Tibial artery (tissue), 4 donors: ENCODE measurements around the gene DENND5A.

Experiments
- DNase-seq, 2 donors: peaks; one replicate each; pipeline ENCODE4 v3.0.0-alpha.2; 2019
- H3K27ac ChIP-seq, 2 donors: fragments of 200-600 bp; sonication (generic) in 1 of 2; 1 replicate in 1 of 2; 2 replicates in 1 of 2; pipeline ENCODE4 v1.5.1; 2018 to 2019; ENCODE audit warnings: mild to moderate bottlenecking in 1 of 2
- H3K27me3 ChIP-seq, 2 donors: fragments of 200-600 bp; sonication (generic) in 1 of 2; one replicate each; pipeline versions ENCODE4 v1.5.1 to v1.6.0; 2016 to 2019
- H3K36me3 ChIP-seq, 3 donors: fragments of 200-600 bp; sonication (generic) in 2 of 3; one replicate each; pipeline ENCODE4 v1.5.1; 2016 to 2019; ENCODE audit warnings: mild to moderate bottlenecking in 2 of 3
- H3K4me1 ChIP-seq, 4 donors: fragments of 200-600 bp; sonication (generic) in 2 of 4; 1 replicate in 3 of 4; 2 replicates in 1 of 4; pipeline ENCODE4 v1.5.1; 2016 to 2019
- H3K4me3 ChIP-seq, 2 donors: fragments of 200-600 bp; sonication (generic) in 1 of 2; 1 replicate in 1 of 2; 2 replicates in 1 of 2; pipeline ENCODE4 v1.5.1; 2018 to 2019; ENCODE audit warnings: mild to moderate bottlenecking in 2 of 2
- H3K9me3 ChIP-seq, 3 donors: fragments of 200-600 bp; sonication (generic) in 1 of 3; one replicate each; pipeline ENCODE4 v1.5.1; 2016 to 2019
- CTCF ChIP-seq, 2 experiments: fragments of 200-600 bp in 1 of 2; fragments of 450-650 bp in 1 of 2; IDR thresholded peaks; one replicate each; pipeline ENCODE4 v1.5.1; 2017 to 2019; ENCODE audit warnings: antibody characterized with exemption in 2 of 2, mild to moderate bottlenecking in 1 of 2, moderate library complexity in 1 of 2
- intact Hi-C: fragments of 100-400 bp; cut with DNase I; formaldehyde crosslinking; loops from one replicate; pipeline ENCODE4 v1.15.0; 2023; ENCODE audit warnings: low total_unique reads

The DENND5A gene

GRCh38 chr11:9146477-9146876 lies 118.7 kb downstream of the DENND5A start:
- Histone ChIP-seq H3K27me3 (no peaks in the 10 kb centered on the region), H3K4me3 (no peak overlapping the region), H3K4me1 (no peaks in the 10 kb centered on the region), H3K9me3 (no peaks in the 10 kb centered on the region), H3K27ac (no peak overlapping the region), H3K36me3 (peaks cover 77 to 95% (median 93%) of the 10 kb centered on the region in 3 donors)
- no peak for DNase-seq
- TF ChIP-seq CTCF (IDR thresholded peaks at IDR 0.05) = no peak
- intact Hi-C loops = no loop called here

- H3K4me1 ChIP-seq = no peaks in the 10 kb centered on the region
- H3K9me3 ChIP-seq = no peaks in the 10 kb centered on the region
- no peak overlapping the region for H3K4me3 ChIP-seq
- no peak for DNase-seq
- TF ChIP-seq CTCF (IDR thresholded peaks at IDR 0.05) = no peak
- H3K27me3 ChIP-seq = no peaks in the 10 kb centered on the region
- peaks cover 77 to 98% (median 96%) of the 10 kb centered on the region in 3 donors for H3K36me3 ChIP-seq
- no peak overlapping the region for H3K27ac ChIP-seq
- intact Hi-C loops = no loop called here
Observed at GRCh38 chr11:9145283-9145682, 119.9 kb downstream of the DENND5A start.

- intact Hi-C loops = no loop called here
- TF ChIP-seq CTCF (IDR thresholded peaks at IDR 0.05) = no peak
- no peak for DNase-seq
- H3K27me3 ChIP-seq = no peaks in the 10 kb centered on the region
- peaks cover 0 to 3% (median under 1%) of the 10 kb centered on the region in 4 donors for H3K4me1 ChIP-seq
- peaks cover 77 to 97% (median 96%) of the 10 kb centered on the region in 3 donors for H3K36me3 ChIP-seq
- H3K27ac ChIP-seq = no peak overlapping the region
- no peak overlapping the region for H3K4me3 ChIP-seq
- no peaks in the 10 kb centered on the region for H3K9me3 ChIP-seq
Observed at GRCh38 chr11:9144828-9145227, 120.3 kb downstream of the DENND5A start.

- H3K27me3 ChIP-seq = no peaks in the 10 kb centered on the region
- TF ChIP-seq CTCF (IDR thresholded peaks at IDR 0.05) = no peak
- no peak for DNase-seq
- peaks cover 0 to 13% (median 6%) of the 10 kb centered on the region in 4 donors for H3K4me1 ChIP-seq
- intact Hi-C loops = no loop called here
- no peak overlapping the region for H3K27ac ChIP-seq
- H3K4me3 ChIP-seq = no peak overlapping the region
- H3K36me3 ChIP-seq = peaks cover 75 to 96% (median 95%) of the 10 kb centered on the region in 3 donors
- H3K9me3 ChIP-seq = no peaks in the 10 kb centered on the region
Observed at GRCh38 chr11:9143721-9144120, 121.4 kb downstream of the DENND5A start.

- Histone ChIP-seq H3K27me3 (no peaks in the 10 kb centered on the region), H3K36me3 (peaks cover 68 to 87% (median 86%) of the 10 kb centered on the region in 3 donors), H3K9me3 (no peaks in the 10 kb centered on the region), H3K27ac (no peak overlapping the region), H3K4me1 (peaks cover 0 to 23% (median 14%) of the 10 kb centered on the region in 4 donors), H3K4me3 (no peak overlapping the region)
- DNase-seq = no peak
- intact Hi-C loops = no loop called here
- no peak for TF ChIP-seq CTCF (IDR thresholded peaks at IDR 0.05)
Observed at GRCh38 chr11:9142732-9143131, 122.4 kb downstream of the DENND5A start.

GRCh38 chr11:9141186-9141585 lies 124.0 kb downstream of the DENND5A start:
- Histone ChIP-seq H3K27me3 (no peaks in the 10 kb centered on the region), H3K36me3 (peaks cover 61 to 71% (median 70%) of the 10 kb centered on the region in 3 donors), H3K9me3 (no peaks in the 10 kb centered on the region), H3K27ac (no peak overlapping the region), H3K4me1 (peaks cover 0 to 27% (median 16%) of the 10 kb centered on the region in 4 donors), H3K4me3 (no peak overlapping the region)
- intact Hi-C loops = no loop called here
- no peak for TF ChIP-seq CTCF (IDR thresholded peaks at IDR 0.05)
- DNase-seq = no peak
